ENCODE results near the gene KIAA1549.
"Not testable (repeated sequence)": the region's sequence is repeated elsewhere in the genome, so short reads cannot be mapped to it uniquely, and the experiment has no call there.

The KIAA1549 gene

GRCh38 chr7:138980563-138981291 lies 462 bp downstream of the KIAA1549 start:
- DNase-seq (ENCODE audit: low spot score) = no peak
- TF ChIP-seq CTCF (IDR thresholded peaks at IDR 0.05; ENCODE audit: extremely low read depth, missing control alignments) = no peak

GRCh38 chr7:138979988-138980562 lies 1.1 kb downstream of the KIAA1549 start:
- DNase-seq (ENCODE audit: low spot score) = no peak
- no peak for TF ChIP-seq CTCF (IDR thresholded peaks at IDR 0.05; ENCODE audit: extremely low read depth, missing control alignments)

- peak; percentile 41 for DNase-seq (ENCODE audit: low spot score)
- TF ChIP-seq CTCF (IDR thresholded peaks at IDR 0.05; ENCODE audit: extremely low read depth, missing control alignments) = no peak
Observed at GRCh38 chr7:138979226-138979979, 1.8 kb downstream of the KIAA1549 start.

- no peak for TF ChIP-seq CTCF (IDR thresholded peaks at IDR 0.05; ENCODE audit: extremely low read depth, missing control alignments)
- no peak for DNase-seq (ENCODE audit: low spot score)
Observed at GRCh38 chr7:138978541-138979184, 2.5 kb downstream of the KIAA1549 start.

- not testable (repeated sequence) for DNase-seq (ENCODE audit: low spot score)
Observed at GRCh38 chr7:138976161-138976560, 5.0 kb downstream of the KIAA1549 start.

- TF ChIP-seq CTCF (IDR thresholded peaks at IDR 0.05; ENCODE audit: extremely low read depth, missing control alignments) = no peak
Observed at GRCh38 chr7:138975343-138976104, 5.7 kb downstream of the KIAA1549 start.

DNA sequence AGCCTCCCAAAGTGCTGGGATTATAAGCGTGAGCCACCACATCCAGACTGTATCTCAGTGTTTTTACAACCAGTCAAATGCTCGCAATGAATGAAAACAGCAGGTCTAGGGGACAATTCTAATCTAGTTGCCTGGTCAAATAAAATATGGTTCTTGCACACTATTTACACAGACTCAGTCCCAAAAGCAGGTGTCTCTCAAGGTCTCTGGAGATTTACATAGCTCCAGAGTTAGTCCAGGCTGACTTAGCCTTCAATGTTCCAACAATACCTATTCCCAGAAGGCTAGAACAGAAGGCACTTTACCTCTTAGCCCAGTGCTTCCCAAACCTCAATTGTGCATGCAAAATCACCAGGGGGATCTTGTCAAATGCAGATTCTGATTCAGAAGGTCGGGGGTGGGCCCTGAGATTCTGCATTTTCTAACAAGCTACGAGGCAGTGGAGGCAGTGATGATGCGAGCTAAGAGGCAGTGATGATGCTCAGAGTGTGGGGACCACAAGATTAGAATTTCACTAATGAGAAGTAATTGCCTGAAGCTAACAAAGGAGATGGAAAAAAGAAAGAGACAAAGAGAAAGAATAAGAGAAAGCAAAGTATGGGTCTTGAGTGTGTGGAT lies 6.4 kb downstream of the KIAA1549 start:
- no peak for DNase-seq (ENCODE audit: low spot score)
- no peak for TF ChIP-seq CTCF (IDR thresholded peaks at IDR 0.05; ENCODE audit: extremely low read depth, missing control alignments)

More at GRCh38 chr7:138975343-138976104, 5.7 kb downstream of the KIAA1549 start:
- no peak for DNase-seq (ENCODE audit: low spot score)
